Heart right ventricle (tissue), 16 donors: ENCODE measurements around the gene MTMR10. TPM values are rescaled to one million over a fixed set of nuclear protein-coding genes. Genes with fewer than 3 reads are reported as not detected.
A peak's percentile ranks its signal among the peaks of the same experiment; 100 is the strongest.

Experiments used
- ATAC-seq, 8 donors: fragments of 200-7000 bp; cut with Tn5 transposase; one replicate each; pipeline ENCODE4 v1.9.1; 2020; ENCODE audit warnings: mild to moderate bottlenecking in 8 of 8, moderate library complexity in 8 of 8, moderate number of reproducible peaks in 1 of 8
- DNase-seq, 2 donors: peaks; one replicate each; pipeline ENCODE4 v3.0.0-alpha.2; 2020
- H3K27ac ChIP-seq, 10 donors: fragments of 200-600 bp; sonication (generic) in 2 of 10; one replicate each; pipeline versions ENCODE4 v1.5.0 to v1.8.0; 2020 to 2022; ENCODE audit warnings: mild to moderate bottlenecking in 3 of 10
- H3K27me3 ChIP-seq, 7 donors: fragments of 200-600 bp; one replicate each; pipeline ENCODE4 v1.8.0; 2021 to 2022; ENCODE audit warnings: mild to moderate bottlenecking in 2 of 7
- H3K36me3 ChIP-seq, 9 donors: fragments of 200-600 bp; sonication (generic) in 1 of 9; one replicate each; pipeline versions ENCODE4 v1.5.0 to v1.8.0; 2020 to 2022; ENCODE audit warnings: mild to moderate bottlenecking in 2 of 9
- H3K4me1 ChIP-seq, 9 donors: fragments of 200-600 bp; sonication (generic) in 1 of 9; one replicate each; pipeline versions ENCODE4 v1.5.0 to v1.8.0; 2020 to 2022; ENCODE audit warnings: mild to moderate bottlenecking in 4 of 9
- H3K4me3 ChIP-seq, 10 donors: fragments of 200-600 bp; sonication (generic) in 2 of 10; one replicate each; pipeline versions ENCODE4 v1.5.0 to v1.8.0; 2020 to 2022; ENCODE audit warnings: mild to moderate bottlenecking in 7 of 10, moderate library complexity in 2 of 10
- H3K9me3 ChIP-seq, 11 donors: fragments of 200-600 bp in 10 of 11; sonication (generic) in 2 of 11; one replicate each; pipeline versions ENCODE4 v1.5.0 to v1.8.0; 2013 to 2022; ENCODE audit warnings: mild to moderate bottlenecking in 2 of 11, control low read depth in 1 of 11, moderate library complexity in 1 of 11
- CTCF ChIP-seq, 9 donors: fragments of 200-600 bp; sonication (generic) in 2 of 9; IDR thresholded peaks; one replicate each; pipeline versions ENCODE4 v1.5.0 to v1.8.0; 2021 to 2022; ENCODE audit warnings: antibody characterized with exemption in 9 of 9, mild to moderate bottlenecking in 5 of 9, moderate library complexity in 1 of 9
- WGBS, 2 donors: extraction: QIAGEN DNeasy Blood & Tissue Kit; methylation state at CpG; one replicate each; pipeline ENCODE4 v1.1.7; 2013; ENCODE audit warnings: inconsistent platforms in 1 of 2; 5-methylcytosine and 5-hydroxymethylcytosine counted together
- intact Hi-C, 10 donors: fragments of 100-400 bp; cut with DNase I; formaldehyde crosslinking; loops; one replicate each; pipeline versions ENCODE4 v1.11.1 to v1.14.2; 2022
- polyA plus RNA-seq, 2 donors: library from polyadenylated mRNA; stranded (reverse); fragments of 200-250 nt; gene quantifications; one replicate each; pipeline ENCODE4 v1.2.3, GENCODE V29; 2013
- total RNA-seq, 10 donors: library from RNA; stranded (reverse); fragmentation: NEBNext Ultra II Directional in 3 of 10; extraction: Animal tissue kit (Norgen Biotek cat#: 25700) in 3 of 10; gene quantifications; one replicate each; pipeline versions ENCODE4 v1.2.1 to v1.2.4, GENCODE V29; 2021 to 2023
- donor health status: Arrhythmogenic right ventricular cardiomyopathy.
- donor health status: ischemic (EF 13 %, LVEDD 7.1; RV severe dilation, severe dysfunction).
- donor health status: healthy with polysubstance abuse.
- donor health status: DM: no; HTN: yes; CAD: no.
- donor health status: DM: no; HTN: no; CAD: no.
- donor health status: ischemic (EF 25% LVEDD 6.9; RV normal size, moderate dysfunction).
- donor health status: ischemic (EF 25% LVEDD 5.7; RV mildly dilated, moderate dysfunction).
- donor health status: healthy.
- donor health status: DM: yes; HTN: yes; CAD: no.
- donor health status: Ischemic cardiomyopathy.
- donor health status: ischemic (EF 35%, LVEDD 5.7; RV mildly dilated, moderate dysfunction).
- donor health status: nonischemic (EF 11% LVEDD 7.7; RV severe dilation, severe dysfunction).
- donor health status: DM: yes; HTN: yes; CAD: no.
- donor health status: PGD.
- donor health status: ischemic (EF 29% LVEDD 5.4; RV normal size, mild dysfunction).
- donor health status: nonischemic (EF 23%, LVEDD 6.1; RV moderate dilation, normal function).

MTMR10 gene
- total and polyA plus RNA-seq, 12 donors, result 9.4 to 50.1 (median 29.2) TPM

- Histone ChIP-seq H3K27me3 (no peaks in the 10 kb centered on the region), H3K4me3 (no peak overlapping the region), H3K36me3 (peaks cover 0 to 93% (median 64%) of the 10 kb centered on the region in 9 donors), H3K4me1 (peaks cover 0 to 34% (median 31%) of the 10 kb centered on the region in 9 donors), H3K27ac (no peak overlapping the region), H3K9me3 (no peaks in the 10 kb centered on the region)
- no peak for TF ChIP-seq CTCF (IDR thresholded peaks at IDR 0.05)
- intact Hi-C loops, result no loop called here
- no peak for DNase-seq
- no peak for ATAC-seq
- WGBS, 2 donors, result 94% methylated on average over 9 of the region's 9 CpGs
Measured at GRCh38 chr15:30925686-30926085, 65.7 kb downstream of the MTMR10 start.

GRCh38 chr15:30924353-30924752 lies 67.1 kb downstream of the MTMR10 start:
- Histone ChIP-seq H3K27ac (peak overlapping the region in 4 of 10 donors; percentile 56 to 90 (median 76)), H3K4me1 (peaks cover 0 to 44% (median 35%) of the 10 kb centered on the region in 9 donors), H3K27me3 (no peaks in the 10 kb centered on the region), H3K9me3 (no peaks in the 10 kb centered on the region), H3K4me3 (no peak overlapping the region), H3K36me3 (peaks cover 0 to 98% (median 68%) of the 10 kb centered on the region in 9 donors)
- WGBS, 2 donors, result 86 to 91% methylated on average over 5 of the region's 5 CpGs
- no peak for DNase-seq
- intact Hi-C loops, result loop anchor here in 1 of 10 donors (5.0 kb wide), 1 partner anchor 53 kb away; no protein-coding TSS in a partner anchor
- ATAC-seq, result no peak
- no peak for TF ChIP-seq CTCF (IDR thresholded peaks at IDR 0.05)

- no peak for TF ChIP-seq CTCF (IDR thresholded peaks at IDR 0.05)
- intact Hi-C loops, result loop anchor here in 1 of 10 donors (5.0 kb wide), 1 partner anchor 54 kb away; no protein-coding TSS in a partner anchor
- Histone ChIP-seq H3K9me3 (no peaks in the 10 kb centered on the region), H3K4me1 (peaks cover 0 to 49% (median 37%) of the 10 kb centered on the region in 9 donors), H3K27ac (peak overlapping the region in 8 of 10 donors; percentile 33 to 90 (median 74)), H3K36me3 (peaks cover 0 to 98% (median 67%) of the 10 kb centered on the region in 9 donors), H3K4me3 (no peak overlapping the region), H3K27me3 (no peaks in the 10 kb centered on the region)
- DNase-seq (peak; percentile 51 to 62), ATAC-seq (peak; percentile 66 to 89 (median 82))
- WGBS, 2 donors, result 30 to 45% methylated on average over 7 of the region's 7 CpGs
Measured at GRCh38 chr15:30923429-30923828, 68.0 kb downstream of the MTMR10 start.

- H3K27me3 ChIP-seq, result no peaks in the 10 kb centered on the region
- intact Hi-C loops, result loop anchor here in 1 of 10 donors (5.0 kb wide), 1 partner anchor 55 kb away; no protein-coding TSS in a partner anchor
- ATAC-seq, result peak; percentile 44 to 73 (median 58)
- no peak overlapping the region for H3K4me3 ChIP-seq
- WGBS, 2 donors, result 61% methylated on average over 14 of the region's 14 CpGs
- H3K27ac ChIP-seq, result peak overlapping the region in 9 of 10 donors; percentile 33 to 90 (median 74)
- H3K4me1 ChIP-seq, result peaks cover 0 to 56% (median 37%) of the 10 kb centered on the region in 9 donors
- DNase-seq, result no peak
- no peak for TF ChIP-seq CTCF (IDR thresholded peaks at IDR 0.05)
- H3K9me3 ChIP-seq, result no peaks in the 10 kb centered on the region
- H3K36me3 ChIP-seq, result peaks cover 0 to 99% (median 62%) of the 10 kb centered on the region in 9 donors
Measured at GRCh38 chr15:30922480-30923311, 68.7 kb downstream of the MTMR10 start.
